EH (cell line): Measurements from ENCODE around the gene HAP1.
"Not testable (repeated sequence)": the region's sequence is repeated elsewhere in the genome, so short reads cannot be mapped to it uniquely, and the experiment has no call there.

Source experiments
- DNase-seq: peaks from one replicate; pipeline ENCODE4 v3.0.0-alpha.2; 2015; ENCODE audit warnings: low read depth

Gene HAP1

DNA sequence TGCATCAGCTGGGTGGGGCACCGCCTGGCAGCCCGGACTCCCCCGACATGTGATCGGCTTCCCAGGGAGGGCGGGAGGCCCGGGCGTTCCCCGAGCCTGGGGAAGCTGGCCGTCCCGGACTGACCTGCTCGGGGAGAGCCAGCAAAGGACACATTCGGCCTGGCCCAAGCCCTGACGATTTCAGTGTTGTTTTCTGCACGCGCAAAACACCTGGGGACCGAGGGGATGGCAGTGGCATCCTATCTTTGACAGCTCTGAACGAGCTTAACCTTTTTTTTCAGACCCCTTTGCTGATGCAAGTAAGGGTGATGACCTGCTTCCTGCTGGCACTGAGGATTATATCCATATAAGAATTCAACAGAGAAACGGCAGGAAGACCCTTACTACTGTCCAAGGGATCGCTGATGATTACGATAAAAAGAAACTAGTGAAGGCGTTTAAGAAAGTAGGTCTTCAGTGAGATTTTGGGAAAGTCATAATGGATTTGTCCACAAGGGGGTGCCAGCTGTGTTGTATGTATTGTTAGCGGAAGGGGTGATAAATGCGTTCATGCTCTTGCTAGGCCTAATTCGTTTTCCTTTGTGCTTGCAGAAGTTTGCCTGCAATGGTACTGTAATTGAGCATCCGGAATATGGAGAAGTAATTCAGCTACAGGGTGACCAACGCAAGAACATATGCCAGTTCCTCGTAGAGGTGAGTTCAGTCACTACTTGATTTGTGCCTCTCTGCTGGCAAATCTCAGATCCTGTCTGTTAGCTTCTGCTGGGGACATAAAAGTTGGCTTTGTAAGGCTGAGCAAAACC is 44.7 kb downstream of the HAP1 start:
- DNase-seq, result peak; percentile 74

GRCh38 chr17:41688641-41689496 is 45.6 kb downstream of the HAP1 start, which contains the start of gene EIF1:
EIF1 (plus strand) TSS chr17:41688885; CDS start chr17:41689039, 154 bp downstream.
- DNase-seq, result peak; percentile 99

DNA sequence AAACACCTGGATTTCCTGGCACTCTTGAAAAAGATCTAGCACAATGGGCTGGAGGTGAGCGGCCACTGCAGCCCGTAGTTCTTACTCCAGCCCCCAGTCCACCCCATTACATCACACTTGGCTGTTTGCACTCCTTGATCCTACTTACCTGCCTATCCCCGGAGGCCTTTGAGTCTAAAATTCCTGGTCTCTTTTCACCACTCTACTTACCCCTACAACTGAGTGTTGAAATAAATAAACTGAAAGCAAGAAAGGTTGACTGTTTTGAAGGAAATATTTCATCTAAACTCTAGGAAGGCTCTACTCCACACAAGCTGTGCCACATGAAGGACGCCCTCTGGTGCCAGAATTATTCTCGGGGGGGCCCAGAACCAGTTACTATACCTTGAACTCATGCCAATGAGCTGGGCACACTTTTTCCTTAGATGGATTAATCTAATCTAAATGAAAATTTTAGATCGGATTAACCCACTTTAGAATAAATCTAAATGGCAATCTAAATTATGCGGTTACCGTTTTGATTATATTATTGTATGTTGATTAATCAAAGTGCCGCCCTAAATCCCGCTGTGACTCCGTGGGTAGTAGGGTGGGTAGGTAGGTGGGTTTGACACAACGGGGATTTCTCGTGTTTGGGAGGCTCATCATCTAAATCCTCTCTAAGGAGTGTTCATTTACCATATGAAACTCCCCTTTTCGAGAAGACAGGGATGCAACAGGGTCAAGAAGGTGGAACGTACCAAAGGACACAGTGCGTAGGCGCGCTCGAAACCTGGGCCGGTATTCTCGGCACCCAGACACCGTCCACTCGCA is 46.4 kb downstream of the HAP1 start:
- DNase-seq, result peak; percentile 61

DNA sequence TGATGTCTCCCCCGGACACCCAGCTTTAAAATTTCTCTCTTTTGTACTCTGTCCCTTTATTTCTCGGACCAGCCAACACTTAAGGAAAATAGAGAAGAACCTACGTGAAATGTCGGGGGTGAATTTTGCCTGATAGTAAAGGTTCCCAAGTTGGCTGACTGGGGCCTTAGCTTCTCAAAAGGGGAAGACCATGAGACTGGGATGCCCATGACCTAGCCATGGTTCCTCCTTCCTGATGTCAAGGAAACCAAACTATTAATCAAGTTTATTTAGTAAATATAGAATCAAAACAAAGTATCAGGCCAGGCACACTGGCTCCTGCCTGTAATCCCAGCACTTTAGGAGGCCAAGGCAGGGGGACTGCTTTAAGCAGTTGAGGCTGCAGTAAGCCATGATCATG is 48.2 kb downstream of the HAP1 start:
- DNase-seq, result no peak

DNA sequence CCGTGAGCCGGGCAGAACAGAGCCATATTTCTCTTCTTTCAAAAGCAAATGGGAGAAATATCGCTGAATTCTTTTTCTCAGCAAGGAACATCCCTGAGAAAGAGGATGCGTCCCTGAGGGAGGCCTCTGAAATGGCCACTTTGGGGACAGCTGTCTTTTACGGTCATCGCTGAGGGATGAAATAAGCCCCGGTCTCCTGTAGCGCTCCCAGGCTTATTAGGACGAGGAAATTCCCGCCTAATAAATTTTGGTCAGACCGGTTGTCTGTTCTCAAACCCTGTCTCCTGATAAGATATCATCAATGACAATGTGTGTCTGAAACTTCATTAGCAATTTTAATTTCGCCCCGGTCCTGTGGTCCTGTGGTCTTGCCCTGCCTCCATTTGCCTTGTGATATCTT is 48.7 kb downstream of the HAP1 start:
- DNase-seq, result not testable (repeated sequence)

GRCh38 chr17:41684035-41684434 is 50.4 kb downstream of the HAP1 start:
- DNase-seq, result no peak

- DNase-seq, result peak; percentile 29
Measured at GRCh38 chr17:41683441-41684007, 50.9 kb downstream of the HAP1 start.

DNA sequence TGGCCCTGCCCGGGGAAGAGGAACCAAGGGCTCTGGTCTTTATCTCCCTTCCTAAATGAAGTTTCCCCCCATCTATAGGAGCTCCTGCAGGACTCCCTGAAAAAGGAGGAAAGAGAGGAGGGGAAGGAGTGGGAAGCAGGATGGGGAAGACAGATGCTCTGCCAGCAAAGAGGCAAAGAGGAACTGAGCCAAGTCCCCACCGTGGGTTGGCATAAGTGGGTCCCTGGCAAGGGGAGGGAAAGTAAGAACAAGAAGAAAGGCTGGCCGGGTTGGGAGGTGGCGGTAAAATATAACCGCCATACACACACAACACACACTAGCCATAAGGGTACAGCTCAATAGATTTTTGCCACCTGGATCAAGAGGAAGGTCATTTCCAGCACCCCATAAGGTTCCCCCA is 51.8 kb downstream of the HAP1 start:
- DNase-seq, result no peak

GRCh38 chr17:41681776-41682175 is 52.7 kb downstream of the HAP1 start:
- no peak for DNase-seq

DNA sequence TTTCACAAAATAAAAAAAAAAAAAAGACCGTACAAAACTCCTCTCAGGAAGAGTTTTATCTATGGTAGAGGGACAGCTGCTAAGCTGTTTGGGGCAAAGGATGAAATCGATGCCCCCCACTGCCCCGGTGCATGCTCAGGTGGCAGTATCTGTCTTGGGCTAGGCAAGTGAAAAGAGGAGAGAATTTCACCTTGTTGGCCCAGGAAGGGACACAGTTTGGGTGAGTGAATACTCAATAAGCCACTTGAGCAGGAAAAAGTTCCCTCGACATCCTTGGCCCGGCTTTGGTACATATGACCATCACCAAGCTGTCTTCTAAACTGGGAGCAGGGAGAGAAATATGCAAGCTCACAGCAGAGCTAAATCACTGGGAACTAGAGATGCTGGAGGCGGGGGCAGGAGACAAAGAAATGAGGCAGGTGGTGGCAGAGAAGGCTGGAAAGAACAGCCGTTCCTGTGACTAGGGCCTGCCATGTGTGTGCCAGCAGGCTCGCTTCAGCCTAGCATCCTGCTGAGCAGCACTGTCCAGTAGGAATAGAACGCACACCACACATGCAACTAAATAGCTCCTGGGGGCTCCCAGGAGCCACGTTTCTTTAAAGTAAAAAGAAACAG is 53.9 kb downstream of the HAP1 start:
- no peak for DNase-seq

- no peak for DNase-seq
Measured at GRCh38 chr17:41679740-41680425, 54.6 kb downstream of the HAP1 start.

GRCh38 chr17:41678907-41679739 is 55.3 kb downstream of the HAP1 start:
- peak; percentile 86 for DNase-seq

- peak; percentile 55 for DNase-seq
Measured at GRCh38 chr17:41678411-41678906, 56.0 kb downstream of the HAP1 start.

- no peak for DNase-seq
Measured at GRCh38 chr17:41676058-41676419, 58.4 kb downstream of the HAP1 start.

GRCh38 chr17:41675157-41676057 is 59.0 kb downstream of the HAP1 start:
- not testable (repeated sequence) for DNase-seq
